Keratinocyte (primary cell): ENCODE measurements around the gene NUP210L. TPM values are rescaled to one million over a fixed set of nuclear protein-coding genes. Genes with fewer than 3 reads are reported as not detected.

Source experiments
- DNase-seq: peaks from one replicate; pipeline ENCODE4 v3.0.0-alpha.2; 2011; ENCODE audit warnings: low read depth, missing footprints, low spot score
- FAIRE-seq: peaks from 2 replicates; lab custom pipeline; 2011; peaks lifted over from hg19 to GRCh38; lab: Jason Lieb, UNC
- H2AFZ ChIP-seq: 2 replicates; pipeline ENCODE4 v1.6.0; 2012; ENCODE audit warnings: low read length, control low read depth, inconsistent platforms; ENCODE audit not compliant: control insufficient read depth
- H3K27ac ChIP-seq: 2 replicates; pipeline ENCODE4 v1.5.1; 2011; ENCODE audit warnings: low read length; ENCODE audit not compliant: control insufficient read depth, insufficient read depth
- H3K27me3 ChIP-seq: 3 replicates; pipeline ENCODE4 v1.6.0; 2011; ENCODE audit warnings: low read length; ENCODE audit not compliant: control insufficient read depth, insufficient read depth; ENCODE audit errors: extremely low read depth
- H3K36me3 ChIP-seq, 2 experiments: 2 replicates in 1 of 2; 3 replicates in 1 of 2; pipeline ENCODE4 v1.5.1; 2011; ENCODE audit warnings: low read length in 2 of 2, mild to moderate bottlenecking in 1 of 2; ENCODE audit not compliant: control insufficient read depth in 2 of 2, insufficient read depth in 2 of 2; ENCODE audit errors: extremely low read depth in 1 of 2
- H3K4me1 ChIP-seq: 3 replicates; pipeline ENCODE4 v1.5.1; 2011; ENCODE audit warnings: low read length; ENCODE audit not compliant: control insufficient read depth, insufficient read depth; ENCODE audit errors: extremely low read depth
- H3K4me2 ChIP-seq: 3 replicates; pipeline ENCODE4 v1.6.0; 2011; ENCODE audit warnings: low read depth, low read length; ENCODE audit not compliant: control insufficient read depth, insufficient read depth; ENCODE audit errors: extremely low read depth
- H3K4me3 ChIP-seq, 3 experiments: fragments of 200-600 bp in 1 of 3; sonication (generic) in 1 of 3; 2 replicates in 2 of 3; 3 replicates in 1 of 3; pipeline ENCODE4 v1.5.1; 2011 to 2016; ENCODE audit warnings: low read length in 3 of 3, mild to moderate bottlenecking in 3 of 3, control low read depth in 2 of 3, inconsistent platforms in 1 of 3, low read depth in 1 of 3, mixed read lengths in 1 of 3, mixed run types in 1 of 3, moderate library complexity in 1 of 3; ENCODE audit not compliant: control insufficient read depth in 2 of 3, insufficient read depth in 2 of 3; ENCODE audit errors: extremely low read depth in 1 of 3
- H3K79me2 ChIP-seq: 2 replicates; pipeline ENCODE4 v1.6.0; 2012; ENCODE audit warnings: low read length; ENCODE audit not compliant: control insufficient read depth, insufficient read depth
- H3K9ac ChIP-seq: 3 replicates; pipeline ENCODE4 v1.6.0; 2011; ENCODE audit warnings: low read length; ENCODE audit not compliant: control insufficient read depth, insufficient read depth; ENCODE audit errors: extremely low read depth
- H3K9me1 ChIP-seq: 3 replicates; pipeline ENCODE4 v1.6.0; 2011; ENCODE audit warnings: low read length; ENCODE audit not compliant: control insufficient read depth, insufficient read depth; ENCODE audit errors: extremely low read depth
- H3K9me3 ChIP-seq: 2 replicates; pipeline ENCODE4 v1.5.1; 2012; ENCODE audit warnings: low read depth, low read length; ENCODE audit not compliant: control insufficient read depth
- H4K20me1 ChIP-seq: 3 replicates; pipeline ENCODE4 v1.6.0; 2011; ENCODE audit warnings: low read length; ENCODE audit not compliant: control insufficient read depth, insufficient read depth; ENCODE audit errors: extremely low read depth
- EZH2 ChIP-seq: IDR thresholded peaks from one replicate; pipeline ENCODE4 v1.6.1; 2012; ENCODE audit warnings: inconsistent platforms, mild to moderate bottlenecking, low read length, moderate library complexity
- dilution Hi-C: fragments of 300-500 bp; cut with MboI; formaldehyde crosslinking; loops from one replicate; pipeline ENCODE4 v1.7.0; 2020; ENCODE audit warnings: low sequenced_read_pairs; ENCODE audit not compliant: extremely low pct_ligation_motif_present
- polyA plus RNA-seq, 5 experiments: library from polyadenylated mRNA; depleted of rRNA in 3 of 5; stranded (reverse) in 3 of 5; stranded (forward) in 1 of 5; unstranded in 1 of 5; fragments of >200 nt; gene quantifications; 1 replicate in 1 of 5; 2 replicates in 3 of 5; 3 replicates in 1 of 5; pipeline versions ENCODE4 v1.2.1 to v1.2.3, GENCODE V29; 2011 to 2012; ENCODE audit warnings: missing spikeins in 2 of 5, low read depth in 1 of 5, low replicate concordance in 1 of 5
- TF ChIP-seq, protein P1 (sequence below), 3 experiments: IDR thresholded peaks in 1 of 3; conservative IDR thresholded peaks in 1 of 3; optimal IDR thresholded peaks in 1 of 3; 2 replicates in 2 of 3; 3 replicates in 1 of 3; pipeline versions ENCODE3 to v1.5.1; 2011; ENCODE audit warnings: low read length in 3 of 3, mild to moderate bottlenecking in 3 of 3, moderate library complexity in 2 of 3, control low read depth in 1 of 3, inconsistent platforms in 1 of 3; ENCODE audit not compliant: insufficient read depth in 2 of 3; ENCODE audit errors: extremely low read depth in 1 of 3

The NUP210L gene
- polyA plus RNA-seq, 1 donor (not counting 4 experiments of a cell fraction or from before 2014, with no cell fraction given): 0.01 TPM

DNA sequence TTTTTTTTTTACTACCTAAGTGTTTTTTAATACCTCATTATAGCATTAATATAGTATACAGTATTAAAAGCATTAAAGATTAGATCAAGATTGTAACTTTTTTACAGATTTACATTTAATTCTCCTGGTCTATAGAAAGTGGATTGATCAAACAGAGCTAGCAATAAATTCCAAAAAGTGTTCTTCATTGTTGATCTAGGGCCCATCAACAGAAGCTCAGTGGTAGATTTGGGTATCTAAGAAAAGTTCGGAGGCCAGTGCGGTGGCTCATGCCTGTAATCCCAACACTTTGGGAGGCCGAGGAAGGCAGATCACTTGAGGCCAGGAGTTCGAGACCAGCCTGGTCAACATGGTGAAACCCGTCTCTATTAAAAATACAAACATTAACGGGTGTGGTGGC, 12.5 kb downstream of the NUP210L start:
- Histone ChIP-seq H3K9ac (no peak overlapping the region), H3K4me2 (no peak overlapping the region), H3K9me3 (no peaks in the 10 kb centered on the region), H4K20me1 (no peaks in the 10 kb centered on the region), H3K4me3 (no peak overlapping the region), H3K27me3 (no peaks in the 10 kb centered on the region), H3K36me3 (no peaks in the 10 kb centered on the region), H3K9me1 (no peaks in the 10 kb centered on the region), H3K27ac (no peak overlapping the region), H3K4me1 (no peaks in the 10 kb centered on the region), H3K79me2 (no peaks in the 10 kb centered on the region), H2AFZ (no peak overlapping the region)
- no peak for FAIRE-seq
- DNase-seq: no peak
- dilution Hi-C loops: no loop called here
- TF ChIP-seq EZH2: no peak
- TF ChIP-seq, protein P1, sequence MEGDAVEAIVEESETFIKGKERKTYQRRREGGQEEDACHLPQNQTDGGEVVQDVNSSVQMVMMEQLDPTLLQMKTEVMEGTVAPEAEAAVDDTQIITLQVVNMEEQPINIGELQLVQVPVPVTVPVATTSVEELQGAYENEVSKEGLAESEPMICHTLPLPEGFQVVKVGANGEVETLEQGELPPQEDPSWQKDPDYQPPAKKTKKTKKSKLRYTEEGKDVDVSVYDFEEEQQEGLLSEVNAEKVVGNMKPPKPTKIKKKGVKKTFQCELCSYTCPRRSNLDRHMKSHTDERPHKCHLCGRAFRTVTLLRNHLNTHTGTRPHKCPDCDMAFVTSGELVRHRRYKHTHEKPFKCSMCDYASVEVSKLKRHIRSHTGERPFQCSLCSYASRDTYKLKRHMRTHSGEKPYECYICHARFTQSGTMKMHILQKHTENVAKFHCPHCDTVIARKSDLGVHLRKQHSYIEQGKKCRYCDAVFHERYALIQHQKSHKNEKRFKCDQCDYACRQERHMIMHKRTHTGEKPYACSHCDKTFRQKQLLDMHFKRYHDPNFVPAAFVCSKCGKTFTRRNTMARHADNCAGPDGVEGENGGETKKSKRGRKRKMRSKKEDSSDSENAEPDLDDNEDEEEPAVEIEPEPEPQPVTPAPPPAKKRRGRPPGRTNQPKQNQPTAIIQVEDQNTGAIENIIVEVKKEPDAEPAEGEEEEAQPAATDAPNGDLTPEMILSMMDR (optimal IDR thresholded peaks at IDR 0.05 in 1 of 3, IDR thresholded peaks at IDR 0.05 in 1 of 3, conservative IDR thresholded peaks at IDR 0.05 in 1 of 3; ENCODE audit: extremely low read depth in 1 of 3, insufficient read depth in 2 of 3, low read length in 3 of 3): no peak

DNA sequence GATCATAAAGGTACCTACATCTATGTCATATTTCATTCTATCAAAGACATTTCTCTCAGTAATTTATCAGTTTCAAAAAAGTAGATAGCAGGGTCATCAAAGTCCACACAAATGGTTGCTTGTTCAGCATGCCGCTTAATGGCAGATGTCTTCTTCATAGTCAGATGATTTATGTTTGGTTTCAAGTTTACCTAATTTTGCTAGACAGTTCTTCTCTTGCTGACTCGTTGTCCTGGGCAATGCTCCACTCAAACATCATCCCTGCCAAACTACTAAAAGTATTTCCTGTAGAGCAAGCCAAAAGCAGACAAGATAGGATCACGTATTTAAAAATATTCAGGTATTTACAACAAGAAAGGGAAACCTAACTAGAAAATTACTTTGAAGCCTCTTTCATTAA, 13.6 kb downstream of the NUP210L start:
- no peaks in the 10 kb centered on the region for H3K9me1 ChIP-seq
- H3K9me3 ChIP-seq: no peaks in the 10 kb centered on the region
- DNase-seq: no peak
- H3K79me2 ChIP-seq: no peaks in the 10 kb centered on the region
- no peak for FAIRE-seq
- H2AFZ ChIP-seq: no peak overlapping the region
- no peak overlapping the region for H3K4me3 ChIP-seq
- no peak overlapping the region for H3K27ac ChIP-seq
- H3K27me3 ChIP-seq: no peaks in the 10 kb centered on the region
- dilution Hi-C loops: no loop called here
- H3K4me2 ChIP-seq: no peak overlapping the region
- no peaks in the 10 kb centered on the region for H4K20me1 ChIP-seq
- TF ChIP-seq, protein P1 (optimal IDR thresholded peaks at IDR 0.05 in 1 of 3, IDR thresholded peaks at IDR 0.05 in 1 of 3, conservative IDR thresholded peaks at IDR 0.05 in 1 of 3; ENCODE audit: extremely low read depth in 1 of 3, insufficient read depth in 2 of 3, low read length in 3 of 3): no peak
- TF ChIP-seq EZH2: no peak
- no peaks in the 10 kb centered on the region for H3K36me3 ChIP-seq
- H3K9ac ChIP-seq: no peak overlapping the region
- no peaks in the 10 kb centered on the region for H3K4me1 ChIP-seq
